HL-60 (cell line): Measurements from ENCODE around the gene F7.

ENCODE experiments used
- DNase-seq, 2 experiments: peaks; one replicate each; pipeline ENCODE4 v3.0.0-alpha.2; 2010 to 2020; ENCODE audit warnings: low read depth in 1 of 2, low spot score in 1 of 2
- H3K27ac ChIP-seq: fragments of 250-450 bp; sonication (Bioruptor Pico); replicated peaks from 2 replicates; pipeline ENCODE4 v1.5.1; 2020; ENCODE audit warnings: mild to moderate bottlenecking, moderate library complexity
- H3K27me3 ChIP-seq: fragments of 250-450 bp; sonication (Bioruptor Pico); 2 replicates; pipeline ENCODE4 v1.5.1; 2021; ENCODE audit warnings: mild to moderate bottlenecking, moderate library complexity; ENCODE audit not compliant: insufficient read depth, poor library complexity, severe bottlenecking
- H3K4me3 ChIP-seq: replicated peaks from 2 replicates; pipeline ENCODE4 v1.5.1; 2011; ENCODE audit warnings: mild to moderate bottlenecking, control low read depth, low read length; ENCODE audit not compliant: insufficient read depth
- CTCF ChIP-seq: IDR thresholded peaks from one replicate; pipeline ENCODE4 v1.5.1; 2011; ENCODE audit warnings: low read length, control low read depth, inconsistent platforms; ENCODE audit not compliant: insufficient read depth
- GABPA ChIP-seq: IDR thresholded peaks from 2 replicates; pipeline ENCODE4 v1.6.1; 2012; ENCODE audit warnings: low read depth
- POLR2AphosphoS5 ChIP-seq: IDR thresholded peaks from 2 replicates; pipeline ENCODE4 v1.6.1; 2012; ENCODE audit warnings: low read depth
- REST ChIP-seq: IDR thresholded peaks from 2 replicates; pipeline ENCODE4 v1.6.1; 2012; ENCODE audit warnings: low read depth; ENCODE audit not compliant: insufficient replicate concordance
- SPI1 ChIP-seq: IDR thresholded peaks from 2 replicates; pipeline ENCODE4 v1.6.1; 2012; ENCODE audit warnings: low read depth, mild to moderate bottlenecking, borderline replicate concordance

F7 gene

GRCh38 chr13:113112893-113113845 lies 7.6 kb downstream of the F7 start:
- DNase-seq = no peak
- Histone ChIP-seq H3K27ac (no peak overlapping the region), H3K27me3 (peaks cover 30% of the 10 kb centered on the region), H3K4me3 (no peak overlapping the region)
- TF ChIP-seq GABPA (no peak), CTCF (no peak), POLR2AphosphoS5 (no peak), SPI1 (no peak), REST (no peak)

- H3K4me3 ChIP-seq = no peak overlapping the region
- TF ChIP-seq POLR2AphosphoS5 = no peak
- peaks cover 30% of the 10 kb centered on the region for H3K27me3 ChIP-seq
- H3K27ac ChIP-seq = no peak overlapping the region
- DNase-seq = no peak
These were observed 8.3 kb downstream of the F7 start for GRCh38 chr13:113113846-113114271.

- TF ChIP-seq SPI1 (no peak), GABPA (no peak), REST (no peak), POLR2AphosphoS5 (no peak), CTCF (no peak)
- Histone ChIP-seq H3K27me3 (peaks cover 27% of the 10 kb centered on the region), H3K27ac (no peak overlapping the region), H3K4me3 (no peak overlapping the region)
- DNase-seq = no peak
These were observed 9.1 kb downstream of the F7 start for GRCh38 chr13:113114511-113115362.
